ENCODE measurements around the gene FDX1. TPM values are rescaled to one million over a fixed set of nuclear protein-coding genes. Genes with fewer than 3 reads are reported as not detected.
A peak's percentile ranks its signal among the peaks of the same experiment; 100 is the strongest.
"Not testable (repeated sequence)": the region's sequence is repeated elsewhere in the genome, so short reads cannot be mapped to it uniquely, and the experiment has no call there.

FDX1 gene
- total RNA-seq, 1 donor from 2014 or later = 26.3 TPM

DNA sequence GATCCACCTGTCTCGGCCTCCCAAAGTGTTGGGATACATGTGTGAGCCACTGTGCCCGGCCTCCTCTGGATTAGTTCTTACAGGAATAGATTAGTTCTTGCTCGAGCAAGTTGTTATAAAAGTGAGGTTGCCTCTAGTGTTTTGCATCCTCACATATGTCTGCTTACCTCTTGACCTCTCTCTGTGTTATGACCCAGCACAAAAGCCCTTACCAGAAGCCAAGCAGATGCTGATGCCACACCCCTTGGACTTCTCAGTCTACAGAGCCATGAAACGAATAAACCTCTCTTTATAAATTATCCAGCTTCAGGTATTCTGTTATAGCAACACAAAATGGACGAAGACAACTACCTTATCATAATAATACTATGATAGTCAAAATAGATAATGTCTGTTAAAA, 22.4 kb upstream of the FDX1 start:
- intact Hi-C loops (cut with micrococcal nuclease) = no loop called here

GRCh38 chr11:110409174-110409573, 20.6 kb upstream of the FDX1 start:
- Histone ChIP-seq H3K27ac (replicated peaks) (no peak overlapping the region), H3K4me1 (no peaks in the 10 kb centered on the region), H3K4me3 (no peak overlapping the region), H3K36me3 (no peaks in the 10 kb centered on the region), H3K27me3 (ENCODE audit: low read depth) (no peaks in the 10 kb centered on the region), H3K9me3 (replicated peaks) (peaks cover 8% of the 10 kb centered on the region)
- intact Hi-C loops (cut with micrococcal nuclease) = no loop called here
- TF ChIP-seq CTCF (IDR thresholded peaks at IDR 0.05; ENCODE audit: borderline replicate concordance) = no peak
- DNase-seq = no peak

More for the DNA sequence above, 22.4 kb upstream of the FDX1 start:
- TF ChIP-seq CTCF (IDR thresholded peaks at IDR 0.05; ENCODE audit: borderline replicate concordance) = no peak
- Histone ChIP-seq H3K4me1 (no peaks in the 10 kb centered on the region), H3K36me3 (no peaks in the 10 kb centered on the region), H3K27me3 (ENCODE audit: low read depth) (no peaks in the 10 kb centered on the region), H3K9me3 (replicated peaks) (peaks cover 8% of the 10 kb centered on the region), H3K4me3 (no peak overlapping the region), H3K27ac (replicated peaks) (no peak overlapping the region)
- DNase-seq = no peak

DNA sequence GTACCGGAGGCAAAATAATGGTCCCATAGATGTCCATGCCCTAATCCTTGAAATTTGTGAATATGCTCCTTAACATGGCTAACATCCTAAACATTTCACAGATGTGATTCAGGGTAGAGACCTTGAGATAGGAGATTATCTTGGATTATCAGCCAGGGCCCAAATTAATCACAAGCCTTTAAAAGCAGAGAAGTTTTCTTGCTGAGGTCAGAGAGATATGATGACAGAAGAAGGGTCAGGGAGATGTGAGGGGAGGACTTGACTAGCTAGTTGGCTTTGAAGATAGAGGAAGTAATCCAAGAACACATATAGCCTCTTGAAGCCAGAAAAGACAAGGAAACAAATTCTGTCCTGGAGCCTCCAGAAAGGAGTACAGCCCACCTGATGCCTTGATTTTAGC, 19.1 kb upstream of the FDX1 start:
- Histone ChIP-seq H3K9me3 (replicated peaks) (peaks cover 8% of the 10 kb centered on the region), H3K36me3 (no peaks in the 10 kb centered on the region), H3K4me3 (no peak overlapping the region), H3K27me3 (ENCODE audit: low read depth) (no peaks in the 10 kb centered on the region), H3K27ac (replicated peaks) (no peak overlapping the region), H3K4me1 (no peaks in the 10 kb centered on the region)
- DNase-seq = no peak
- intact Hi-C loops (cut with micrococcal nuclease) = no loop called here
- no peak for TF ChIP-seq CTCF (IDR thresholded peaks at IDR 0.05; ENCODE audit: borderline replicate concordance)

DNA sequence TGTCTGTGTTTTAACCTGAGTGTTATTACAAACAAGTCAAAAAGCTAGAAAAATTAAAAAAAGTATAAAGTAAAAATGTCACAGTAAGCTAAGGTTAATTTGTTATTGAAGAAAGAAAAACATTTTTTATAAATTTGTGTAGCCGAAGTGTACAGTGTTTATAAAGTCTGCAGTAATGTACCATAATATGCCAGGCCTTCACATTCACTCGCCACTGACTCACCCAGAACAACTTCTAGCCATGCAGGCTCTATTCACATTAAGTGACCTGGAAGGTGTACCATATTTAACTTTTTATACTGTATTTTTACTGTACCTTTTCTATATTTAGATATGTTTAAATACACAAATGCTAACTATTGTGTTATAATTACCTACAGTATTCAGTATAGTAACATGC, 14.7 kb upstream of the FDX1 start:
- H3K27ac ChIP-seq (replicated peaks) = no peak overlapping the region
- H3K4me3 ChIP-seq = no peak overlapping the region
- no peaks in the 10 kb centered on the region for H3K27me3 ChIP-seq (ENCODE audit: low read depth)
- no peaks in the 10 kb centered on the region for H3K36me3 ChIP-seq
- TF ChIP-seq CTCF (IDR thresholded peaks at IDR 0.05; ENCODE audit: borderline replicate concordance) = no peak
- H3K9me3 ChIP-seq (replicated peaks) = no peaks in the 10 kb centered on the region
- no peaks in the 10 kb centered on the region for H3K4me1 ChIP-seq
- DNase-seq = no peak
- intact Hi-C loops (cut with micrococcal nuclease) = no loop called here

DNA sequence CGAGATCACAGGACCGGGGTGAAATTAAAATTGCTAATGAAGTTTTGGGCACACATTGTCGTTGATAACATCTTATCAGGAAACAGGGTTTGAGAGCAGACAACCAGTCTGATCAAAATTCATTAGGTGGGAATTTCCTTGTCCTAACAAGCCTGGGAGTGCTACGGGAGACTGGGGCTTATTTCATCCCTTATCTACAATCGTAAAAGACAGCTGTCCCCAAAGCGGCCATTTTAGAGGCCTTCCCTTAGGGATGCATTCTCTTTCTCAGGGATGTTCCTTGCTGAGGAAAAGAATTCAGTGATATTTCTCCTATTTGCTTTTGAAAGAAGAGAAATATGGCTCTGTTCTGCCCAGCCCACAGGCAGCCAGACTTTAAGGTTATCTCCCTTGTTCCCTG, 8.1 kb upstream of the FDX1 start:
- intact Hi-C loops (cut with micrococcal nuclease); H3K27ac ChIP-seq (replicated peaks); DNase-seq; H3K36me3 ChIP-seq; H3K27me3 ChIP-seq (ENCODE audit: low read depth); H3K4me3 ChIP-seq: not testable (repeated sequence)
- Histone ChIP-seq H3K9me3 (replicated peaks) (peaks cover 17% of the 10 kb centered on the region), H3K4me1 (peaks cover 19% of the 10 kb centered on the region)

DNA sequence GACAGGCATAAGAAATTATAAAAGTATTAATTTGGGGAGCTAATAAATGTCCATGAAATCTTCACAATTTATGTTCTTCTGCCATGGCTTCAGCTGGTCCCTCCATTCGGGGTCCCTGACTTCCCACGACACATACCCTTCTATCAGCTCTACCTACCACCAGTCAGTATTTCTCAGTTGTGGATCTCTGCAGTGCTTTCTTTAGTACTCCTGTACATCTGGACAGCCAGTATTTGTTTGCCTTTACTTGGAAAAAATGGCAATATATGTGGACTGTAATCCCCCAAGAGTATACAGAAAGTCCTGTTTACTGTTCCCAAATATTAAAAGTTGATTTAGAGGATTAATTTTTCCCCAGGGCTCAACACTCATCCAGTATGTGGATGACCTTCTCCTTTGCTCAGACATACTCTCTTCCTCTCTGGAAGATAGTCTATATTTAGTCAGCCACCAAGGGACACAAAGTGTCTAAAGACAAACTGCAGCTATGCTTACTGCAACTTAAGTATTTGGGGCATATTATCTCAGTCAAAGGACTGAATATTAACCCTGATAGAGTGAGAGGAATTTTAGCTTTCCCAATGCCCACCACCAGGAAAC, 7.3 kb upstream of the FDX1 start:
- intact Hi-C loops (cut with micrococcal nuclease) = no loop called here
- DNase-seq = no peak

More for the DNA sequence above, 7.3 kb upstream of the FDX1 start:
- Histone ChIP-seq H3K36me3 (no peaks in the 10 kb centered on the region), H3K9me3 (replicated peaks) (peaks cover 17% of the 10 kb centered on the region), H3K4me3 (no peak overlapping the region), H3K27ac (replicated peaks) (peak overlapping the region; percentile 70), H3K4me1 (peaks cover 19% of the 10 kb centered on the region), H3K27me3 (ENCODE audit: low read depth) (no peaks in the 10 kb centered on the region)
- no peak for TF ChIP-seq CTCF (IDR thresholded peaks at IDR 0.05; ENCODE audit: borderline replicate concordance)

All from left ventricle myocardium inferior (tissue), 1 donor.